Fibroblast of the conjunctiva (primary cell): ENCODE data around the gene BBS9.

Experiments
- DNase-seq: peaks from one replicate; pipeline ENCODE4 v3.0.0-alpha.2; 2010; ENCODE audit warnings: low read depth

Gene BBS9

DNA sequence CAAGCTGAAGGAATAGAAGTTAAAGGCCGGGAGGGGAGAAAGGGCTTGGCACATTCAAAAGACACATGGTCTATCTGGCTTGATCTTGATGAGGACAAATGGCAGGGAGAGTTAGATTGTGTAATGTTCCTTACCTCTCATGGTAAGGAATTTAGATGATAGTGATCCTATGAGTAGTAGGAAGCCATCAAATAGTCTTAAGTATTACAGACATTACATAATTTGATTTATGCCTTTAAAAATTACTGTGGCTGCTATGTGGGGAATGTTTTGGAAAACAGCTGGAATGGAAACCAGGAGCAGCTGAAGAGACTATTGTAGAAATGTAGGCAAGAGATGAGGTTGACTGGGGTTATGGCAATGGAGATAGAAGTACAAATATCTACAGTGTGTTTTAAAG is 424.7 kb downstream of the BBS9 start:
- DNase-seq: no peak

DNA sequence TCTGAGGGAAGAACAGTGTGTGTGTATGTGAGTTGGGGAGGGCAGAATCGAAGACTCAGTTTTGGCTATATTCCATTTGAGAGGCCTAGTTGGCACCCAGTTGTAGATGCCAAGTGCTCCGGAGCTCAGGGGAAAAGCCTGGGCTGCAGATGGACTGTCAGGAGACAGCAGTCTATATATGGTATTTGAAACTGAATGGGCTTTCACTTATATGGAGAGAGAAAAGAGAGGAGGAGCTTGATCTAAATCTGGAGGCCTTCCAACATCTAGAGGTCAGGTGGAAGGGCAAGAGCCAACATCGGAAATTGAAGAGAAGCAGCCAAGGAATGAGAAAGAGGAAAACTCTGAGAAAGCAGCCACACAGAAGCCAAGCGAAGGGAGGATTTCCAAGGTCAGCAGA is 425.2 kb downstream of the BBS9 start:
- DNase-seq: no peak

DNA sequence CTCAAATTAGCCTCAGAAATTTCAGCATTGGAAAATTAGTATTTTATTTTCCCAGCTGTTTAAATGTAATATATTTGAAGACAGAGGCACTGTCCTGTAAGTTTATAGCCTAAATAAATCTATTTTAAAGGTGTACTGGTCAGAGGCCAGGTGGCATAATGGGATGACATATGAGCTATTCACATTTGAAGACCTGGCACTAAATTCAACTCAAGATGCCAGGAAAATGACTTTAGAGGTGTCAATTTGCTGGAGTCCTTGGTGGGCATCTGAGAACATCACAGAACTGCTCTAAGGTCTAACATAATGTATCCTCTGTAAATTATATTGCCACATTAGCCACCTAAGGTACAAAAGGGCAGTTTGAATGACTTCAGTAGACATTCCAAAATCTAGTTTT is 427.1 kb downstream of the BBS9 start:
- no peak for DNase-seq

DNA sequence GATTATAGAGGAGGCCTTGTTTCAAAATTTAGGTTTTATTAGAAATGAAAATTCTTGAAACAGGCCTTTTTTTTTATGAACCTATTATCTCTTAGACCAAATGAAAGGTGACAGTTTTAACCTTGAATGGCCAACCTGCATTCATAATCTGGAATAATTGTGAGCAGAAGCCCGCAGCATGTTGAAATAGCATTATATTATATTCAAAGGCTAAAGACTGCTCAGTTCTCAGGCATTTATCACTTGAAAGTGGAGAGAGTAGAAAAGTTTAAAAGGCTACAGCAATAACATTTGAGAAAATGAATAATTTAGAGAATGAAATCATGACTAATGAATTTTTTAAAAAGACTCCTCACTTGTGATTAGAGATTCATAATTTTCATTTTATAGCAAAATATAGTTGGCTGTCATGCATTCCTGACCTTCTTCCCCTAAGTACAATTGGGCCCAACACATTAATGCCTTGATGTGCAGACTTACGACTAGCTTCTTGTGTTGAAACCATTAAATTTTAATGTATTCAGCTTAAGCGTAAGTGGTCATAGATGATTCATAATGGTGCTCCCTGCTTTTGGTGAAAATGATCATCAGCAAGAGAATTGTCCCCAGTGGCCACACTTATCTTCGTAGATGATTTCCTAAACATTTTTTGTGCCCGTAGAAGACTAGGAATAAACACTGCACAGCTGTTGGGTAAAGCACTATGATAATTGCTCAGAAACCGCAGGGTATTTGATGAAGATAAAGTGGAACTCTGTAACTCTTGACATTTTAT is 429.4 kb downstream of the BBS9 start:
- no peak for DNase-seq

DNA sequence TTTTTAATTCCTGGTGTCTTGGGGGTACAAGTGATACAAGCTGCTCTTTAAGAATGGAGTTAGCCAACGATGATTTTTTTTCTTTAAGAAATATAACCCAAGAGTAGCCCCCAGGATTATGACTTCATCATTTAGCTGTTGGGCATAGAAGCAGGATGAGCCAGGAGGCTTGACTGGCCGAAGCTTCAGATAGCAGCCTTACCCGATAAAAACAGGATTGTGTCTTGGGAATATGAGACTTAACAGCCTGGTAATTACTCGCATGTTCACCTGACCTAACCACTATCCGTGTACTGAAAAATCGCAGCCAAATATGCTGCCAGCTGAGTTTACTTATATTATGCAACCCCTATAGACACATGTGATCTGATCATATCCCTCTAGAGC is 430.0 kb downstream of the BBS9 start:
- no peak for DNase-seq

GRCh38 chr7:33562996-33563395 is 433.6 kb downstream of the BBS9 start:
- no peak for DNase-seq

- DNase-seq: no peak
Measured at GRCh38 chr7:33563651-33564050, 434.3 kb downstream of the BBS9 start.

GRCh38 chr7:33578166-33578565 is 448.8 kb downstream of the BBS9 start:
- no peak for DNase-seq

DNA sequence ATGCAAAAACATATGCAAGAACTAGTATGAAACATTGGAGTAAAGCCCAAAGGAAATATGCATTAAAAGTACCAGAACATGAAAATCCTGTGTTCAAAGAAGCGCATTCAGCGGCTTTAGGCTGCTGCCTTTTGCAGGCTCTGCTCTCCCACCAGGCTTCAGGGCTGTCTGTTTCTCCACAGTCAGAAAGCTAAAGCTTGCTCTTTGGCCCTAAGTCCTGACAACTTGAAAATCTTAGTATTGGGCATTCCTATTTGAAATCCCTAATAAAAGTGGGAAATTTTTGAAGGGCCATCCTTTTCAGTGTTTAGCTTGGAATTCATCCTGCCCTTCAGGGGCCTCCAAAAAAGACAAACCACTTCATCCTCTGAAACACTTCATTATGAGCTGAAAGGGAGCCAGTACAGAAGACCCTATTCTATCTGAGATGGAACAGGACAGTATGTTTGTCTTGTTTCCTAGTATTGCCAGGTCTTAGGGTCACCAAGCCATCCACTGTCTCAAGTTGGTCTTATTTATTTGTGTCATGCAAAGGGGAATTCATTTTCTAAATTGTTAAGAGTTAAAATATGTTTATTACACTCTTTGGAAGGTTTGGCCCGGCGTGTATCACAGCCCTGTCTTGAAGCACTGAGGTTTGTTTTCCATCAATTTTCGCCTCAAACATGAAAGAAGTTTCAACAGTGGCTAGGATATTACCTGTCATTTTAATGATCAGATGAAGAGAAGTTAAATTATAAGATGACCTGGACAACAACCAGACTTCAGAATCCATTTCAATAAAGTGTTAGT is 449.7 kb downstream of the BBS9 start:
- DNase-seq: no peak

GRCh38 chr7:33579673-33579960 is 450.3 kb downstream of the BBS9 start:
- DNase-seq: no peak

GRCh38 chr7:33581236-33581635 is 451.9 kb downstream of the BBS9 start:
- no peak for DNase-seq

DNA sequence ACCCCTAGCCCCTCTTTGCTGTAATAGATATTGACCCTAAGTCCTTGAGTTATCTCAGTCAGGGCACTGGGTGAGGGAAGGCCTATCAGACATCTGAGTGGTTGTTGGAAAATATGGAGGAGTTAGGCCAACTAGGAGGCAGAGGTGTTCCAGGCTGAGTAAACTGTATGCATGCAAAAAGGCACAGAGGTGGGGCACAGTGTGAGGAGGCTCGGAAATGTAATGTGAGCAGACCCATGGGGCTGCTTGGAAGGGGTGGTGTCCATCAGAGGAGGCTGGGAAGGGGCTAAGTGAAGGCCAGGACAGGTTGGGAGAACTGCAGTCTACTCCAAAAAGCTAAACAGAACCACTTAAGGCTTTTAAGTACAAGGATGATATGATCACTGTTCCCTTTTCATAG is 452.7 kb downstream of the BBS9 start:
- no peak for DNase-seq

- no peak for DNase-seq
Measured at GRCh38 chr7:33582533-33582932, 453.2 kb downstream of the BBS9 start.

DNA sequence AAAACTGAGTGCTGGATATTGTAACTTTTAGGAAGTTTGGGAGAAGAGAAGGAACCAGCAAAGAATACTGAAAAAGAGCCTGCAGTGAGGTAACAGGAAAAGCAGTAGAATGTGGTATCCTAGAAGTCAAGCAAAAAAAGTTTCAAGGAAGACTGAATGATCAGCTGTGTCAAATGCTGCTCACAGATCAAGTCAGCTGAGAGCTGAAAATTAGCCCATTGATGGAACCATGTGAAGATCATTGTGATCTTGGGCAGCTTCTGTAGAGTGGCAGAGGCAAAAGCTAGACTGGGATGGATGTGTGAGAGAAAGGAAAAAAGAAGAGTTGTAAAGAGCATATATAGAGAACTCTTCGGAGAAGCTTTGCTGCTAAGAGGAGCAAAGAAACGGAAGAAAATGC is 460.5 kb downstream of the BBS9 start:
- DNase-seq: no peak

- DNase-seq: no peak
Measured at GRCh38 chr7:33590916-33591315, 461.6 kb downstream of the BBS9 start.

GRCh38 chr7:33591490-33591889 is 462.1 kb downstream of the BBS9 start:
- no peak for DNase-seq

- DNase-seq: no peak
Measured at GRCh38 chr7:33592718-33593117, 463.4 kb downstream of the BBS9 start.

DNA sequence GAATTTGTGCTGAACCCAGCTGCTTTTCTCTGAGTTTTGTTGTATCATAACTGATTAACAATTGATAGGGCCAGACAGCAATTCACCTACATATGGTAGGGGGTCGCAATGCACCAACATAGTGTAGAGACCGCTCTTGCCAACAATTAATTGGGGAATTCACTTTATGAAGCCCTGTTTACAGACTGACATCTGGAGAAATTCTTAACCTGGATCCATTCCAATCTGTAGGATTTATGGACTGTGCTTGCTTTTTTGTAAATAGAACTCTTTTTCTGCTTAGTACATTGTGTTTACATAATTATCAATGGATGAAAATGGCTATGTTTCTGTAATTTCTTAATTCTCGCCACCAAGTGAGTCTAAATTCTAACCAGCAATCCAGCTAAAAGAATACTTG is 464.2 kb downstream of the BBS9 start:
- DNase-seq: no peak

GRCh38 chr7:33596686-33597085 is 467.3 kb downstream of the BBS9 start:
- DNase-seq: no peak

DNA sequence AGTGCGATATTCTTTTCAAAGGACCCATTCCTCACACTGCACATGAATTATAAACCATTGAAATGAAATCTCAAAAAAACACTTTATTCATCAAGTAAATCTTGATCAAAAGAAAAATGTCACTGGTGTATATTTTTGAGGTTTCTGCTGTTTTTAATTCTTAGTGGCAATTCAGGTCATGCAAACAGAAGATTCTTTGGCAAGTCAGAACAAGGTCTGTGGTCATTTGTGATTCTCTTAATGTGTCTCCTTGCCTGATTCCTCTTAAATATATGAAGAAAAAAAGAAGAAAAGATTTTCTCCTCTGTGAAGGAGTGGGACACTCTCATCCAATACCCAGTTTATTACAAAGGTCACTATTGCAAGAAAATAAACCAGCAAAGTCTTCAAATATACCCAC is 467.8 kb downstream of the BBS9 start:
- no peak for DNase-seq

DNA sequence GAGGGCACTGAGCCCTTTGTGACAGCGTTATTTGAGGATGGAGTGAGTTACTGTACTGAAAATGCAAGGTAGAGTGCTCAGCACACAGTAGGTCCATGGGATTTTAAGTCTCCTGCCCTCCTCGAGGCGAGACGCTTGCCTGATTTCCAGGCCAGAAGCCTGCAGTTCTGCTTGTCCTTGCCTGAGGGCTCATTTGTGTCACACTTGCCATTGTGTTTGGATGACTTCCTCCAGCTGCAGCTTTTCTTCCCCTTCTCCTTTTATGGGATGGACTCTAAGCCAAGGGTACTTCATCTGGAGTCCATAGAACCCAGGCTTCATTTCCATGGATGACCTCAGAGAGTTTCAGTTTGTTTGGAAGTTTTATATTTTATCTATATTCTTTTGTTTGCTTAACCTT is 471.7 kb downstream of the BBS9 start:
- no peak for DNase-seq

- no peak for DNase-seq
Measured at GRCh38 chr7:33601884-33602283, 472.5 kb downstream of the BBS9 start.

DNA sequence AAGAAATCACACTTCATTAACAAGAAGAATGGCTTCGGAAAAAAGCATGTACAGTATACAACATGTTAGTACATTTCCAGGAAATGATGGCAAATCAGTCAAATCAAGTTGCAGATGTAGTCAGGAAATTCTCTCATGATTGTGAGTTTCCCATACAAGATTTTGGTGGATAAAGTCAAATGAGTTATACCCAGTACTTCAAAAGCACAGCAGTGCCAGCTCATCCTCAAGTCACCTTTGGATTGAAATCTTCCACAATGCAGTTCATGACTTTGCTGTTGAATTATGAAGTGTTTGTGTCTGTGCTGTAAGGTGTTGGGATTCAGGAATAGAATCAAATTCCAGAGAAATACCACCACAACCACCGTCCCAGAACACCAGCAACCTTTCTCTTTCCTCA is 474.7 kb downstream of the BBS9 start:
- DNase-seq: no peak

DNA sequence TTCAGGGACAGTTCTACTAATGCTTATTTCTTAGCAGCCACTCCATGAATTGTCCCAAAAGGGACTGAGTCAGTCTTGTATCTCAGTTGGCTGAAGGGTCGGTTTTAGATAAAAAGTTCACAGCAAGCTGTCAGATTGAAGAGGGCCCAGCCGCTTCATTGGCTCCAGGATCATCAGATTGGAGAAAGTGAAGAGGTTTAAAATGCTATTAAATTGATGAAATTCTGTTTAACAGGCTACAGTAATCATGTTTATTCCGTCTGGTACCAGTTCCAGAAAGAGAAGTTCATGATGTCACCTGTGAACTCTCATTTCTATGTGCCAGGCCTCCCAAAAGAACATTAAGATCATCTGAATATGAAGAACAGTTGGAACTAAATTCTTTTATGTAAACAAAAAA is 481.6 kb downstream of the BBS9 start:
- no peak for DNase-seq
